DND-41 (cell line): ENCODE results near the gene CACNA1H.

ENCODE experiments used
- ATAC-seq: fragments of 200-7000 bp; cut with Tn5 transposase; 3 replicates; pipeline ENCODE4 v1.9.1; 2021; ENCODE audit warnings: low read depth; ENCODE audit not compliant: insufficient read depth
- DNase-seq: peaks from one replicate; pipeline ENCODE4 v3.0.0-alpha.2; 2020
- H2AFZ ChIP-seq: 2 replicates; pipeline ENCODE4 v1.6.0; 2012; ENCODE audit warnings: low read depth, low read length
- H3K27ac ChIP-seq: 2 replicates; pipeline ENCODE4 v1.5.1; 2012; ENCODE audit warnings: low read length, inconsistent platforms
- H3K27me3 ChIP-seq: fragments of 200-600 bp; sonication (generic); 2 replicates; pipeline ENCODE4 v1.6.0; 2012; ENCODE audit warnings: low read length, mild to moderate bottlenecking, inconsistent platforms; ENCODE audit not compliant: insufficient read depth, poor library complexity
- H3K36me3 ChIP-seq: 2 replicates; pipeline ENCODE4 v1.5.1; 2012; ENCODE audit warnings: low read length, inconsistent platforms; ENCODE audit not compliant: insufficient read depth
- H3K4me1 ChIP-seq: 2 replicates; pipeline ENCODE4 v1.5.1; 2012; ENCODE audit warnings: mild to moderate bottlenecking, low read length; ENCODE audit not compliant: insufficient read depth
- H3K4me2 ChIP-seq: 2 replicates; pipeline ENCODE4 v1.6.0; 2012; ENCODE audit warnings: mild to moderate bottlenecking, moderate library complexity, low read length, inconsistent platforms; ENCODE audit not compliant: insufficient read depth
- H3K4me3 ChIP-seq, 2 experiments: fragments of 200-600 bp in 1 of 2; shearing (Covaris generic) in 1 of 2; 2 replicates each; pipeline ENCODE4 v1.5.1; 2012 to 2016; ENCODE audit warnings: inconsistent platforms in 2 of 2, low read length in 2 of 2, mild to moderate bottlenecking in 2 of 2, low read depth in 1 of 2, moderate library complexity in 1 of 2
- H3K79me2 ChIP-seq: 2 replicates; pipeline ENCODE4 v1.6.0; 2012; ENCODE audit warnings: low read length, inconsistent platforms; ENCODE audit not compliant: insufficient read depth
- H3K9ac ChIP-seq: 2 replicates; pipeline ENCODE4 v1.6.0; 2012; ENCODE audit warnings: low read depth, mild to moderate bottlenecking, inconsistent platforms, low read length, moderate library complexity
- H3K9me3 ChIP-seq: 2 replicates; pipeline ENCODE4 v1.5.1; 2012; ENCODE audit warnings: low read length, moderate library complexity, mild to moderate bottlenecking, inconsistent platforms; ENCODE audit not compliant: insufficient read depth, severe bottlenecking
- H4K20me1 ChIP-seq: 2 replicates; pipeline ENCODE4 v1.6.0; 2012; ENCODE audit warnings: low read length; ENCODE audit not compliant: insufficient read depth
- CTCF ChIP-seq: IDR thresholded peaks from 2 replicates; pipeline ENCODE4 v1.5.1; 2012; ENCODE audit warnings: borderline replicate concordance, low read length, moderate library complexity, mild to moderate bottlenecking; ENCODE audit not compliant: poor library complexity, severe bottlenecking; ENCODE audit errors: extremely low read depth
- EZH2 ChIP-seq: IDR thresholded peaks from 3 replicates; pipeline ENCODE4 v1.6.1; 2012; ENCODE audit warnings: borderline replicate concordance, low read depth, mild to moderate bottlenecking, moderate library complexity, low read length, inconsistent platforms; ENCODE audit not compliant: severe bottlenecking

CACNA1H gene

GRCh38 chr16:1116693-1117077 lies 36.2 kb upstream of the CACNA1H start:
- Histone ChIP-seq H3K4me2 (no peak overlapping the region), H2AFZ (no peak overlapping the region), H3K9ac (no peak overlapping the region), H3K27ac (no peak overlapping the region), H3K9me3 (no peaks in the 10 kb centered on the region), H3K4me1 (no peaks in the 10 kb centered on the region), H3K79me2 (no peaks in the 10 kb centered on the region), H3K4me3 (no peak overlapping the region), H3K36me3 (no peaks in the 10 kb centered on the region), H3K27me3 (no peaks in the 10 kb centered on the region), H4K20me1 (peaks cover 4% of the 10 kb centered on the region)
- TF ChIP-seq CTCF (no peak), EZH2 (no peak)
- no peak for ATAC-seq
- DNase-seq: no peak

- Histone ChIP-seq H3K27me3 (no peaks in the 10 kb centered on the region), H4K20me1 (peaks cover 4% of the 10 kb centered on the region), H3K4me2 (no peak overlapping the region), H2AFZ (no peak overlapping the region), H3K9me3 (no peaks in the 10 kb centered on the region), H3K9ac (no peak overlapping the region), H3K79me2 (no peaks in the 10 kb centered on the region), H3K27ac (no peak overlapping the region), H3K4me1 (no peaks in the 10 kb centered on the region), H3K4me3 (no peak overlapping the region), H3K36me3 (no peaks in the 10 kb centered on the region)
- no peak for TF ChIP-seq CTCF
- TF ChIP-seq EZH2: no peak
- DNase-seq: no peak
- no peak for ATAC-seq
Measured at GRCh38 chr16:1117176-1117900, 35.6 kb upstream of the CACNA1H start.

GRCh38 chr16:1117926-1118325 lies 35.0 kb upstream of the CACNA1H start:
- Histone ChIP-seq H2AFZ (no peak overlapping the region), H3K4me3 (no peak overlapping the region), H3K27ac (no peak overlapping the region), H4K20me1 (peaks cover 8% of the 10 kb centered on the region), H3K27me3 (no peaks in the 10 kb centered on the region), H3K79me2 (no peaks in the 10 kb centered on the region), H3K9me3 (no peaks in the 10 kb centered on the region), H3K4me2 (no peak overlapping the region), H3K9ac (no peak overlapping the region), H3K4me1 (no peaks in the 10 kb centered on the region), H3K36me3 (no peaks in the 10 kb centered on the region)
- TF ChIP-seq CTCF (no peak), EZH2 (no peak)
- ATAC-seq: no peak
- no peak for DNase-seq
